Activated CD4-positive, alpha-beta memory T cell treated with anti-CD3 and anti-CD28 coated beads, Interleukin-2, amount 10 ng/mL, durations not matched to agents 7 days and 5 days (primary cell): ENCODE measurements around the gene LRP10. TPM values are rescaled to one million over a fixed set of nuclear protein-coding genes. Genes with fewer than 3 reads are reported as not detected.
"Not testable (repeated sequence)": the region's sequence is repeated elsewhere in the genome, so short reads cannot be mapped to it uniquely, and the experiment has no call there.

Experiments
- CTCF ChIA-PET: fragments of 350-600 bp; sonication (Branson Sonifier 250); formaldehyde crosslinking; loops from one replicate; lab custom pipeline; 2021; ENCODE audit warnings: antibody characterized with exemption, inconsistent platforms; lab: Charles Lee
- POLR2A ChIA-PET: fragments of 350-600 bp; sonication (Branson Sonifier 250); formaldehyde crosslinking; loops from one replicate; lab custom pipeline; 2021; ENCODE audit warnings: antibody characterized with exemption; lab: Charles Lee
- DNase-seq: peaks from one replicate; pipeline ENCODE4 v3.0.0-alpha.2; 2020
- H3K27ac Mint-ChIP-seq: one replicate; pipeline ENCODE4 v1.8.0; 2021; ENCODE audit warnings: mild to moderate bottlenecking, mixed read lengths
- H3K27me3 Mint-ChIP-seq: one replicate; pipeline ENCODE4 v1.8.0; 2021; ENCODE audit warnings: mixed read lengths
- H3K36me3 Mint-ChIP-seq: one replicate; pipeline ENCODE4 v1.8.0; 2021; ENCODE audit warnings: low read depth, mixed read lengths
- H3K4me1 Mint-ChIP-seq: one replicate; pipeline ENCODE4 v1.8.0; 2021; ENCODE audit warnings: mixed read lengths
- H3K4me3 Mint-ChIP-seq: one replicate; pipeline ENCODE4 v1.8.0; 2021; ENCODE audit warnings: mild to moderate bottlenecking, mixed read lengths
- H3K9me3 Mint-ChIP-seq: one replicate; pipeline ENCODE4 v1.8.0; 2021; ENCODE audit warnings: mixed read lengths
- total RNA-seq, 2 experiments: library from RNA; stranded (reverse); gene quantifications; one replicate each; pipeline ENCODE4 v1.2.3, GENCODE V29; 2021

LRP10 gene
- total RNA-seq, 2 experiments from 2014 or later, result 88.5 to 98.6 TPM

DNA sequence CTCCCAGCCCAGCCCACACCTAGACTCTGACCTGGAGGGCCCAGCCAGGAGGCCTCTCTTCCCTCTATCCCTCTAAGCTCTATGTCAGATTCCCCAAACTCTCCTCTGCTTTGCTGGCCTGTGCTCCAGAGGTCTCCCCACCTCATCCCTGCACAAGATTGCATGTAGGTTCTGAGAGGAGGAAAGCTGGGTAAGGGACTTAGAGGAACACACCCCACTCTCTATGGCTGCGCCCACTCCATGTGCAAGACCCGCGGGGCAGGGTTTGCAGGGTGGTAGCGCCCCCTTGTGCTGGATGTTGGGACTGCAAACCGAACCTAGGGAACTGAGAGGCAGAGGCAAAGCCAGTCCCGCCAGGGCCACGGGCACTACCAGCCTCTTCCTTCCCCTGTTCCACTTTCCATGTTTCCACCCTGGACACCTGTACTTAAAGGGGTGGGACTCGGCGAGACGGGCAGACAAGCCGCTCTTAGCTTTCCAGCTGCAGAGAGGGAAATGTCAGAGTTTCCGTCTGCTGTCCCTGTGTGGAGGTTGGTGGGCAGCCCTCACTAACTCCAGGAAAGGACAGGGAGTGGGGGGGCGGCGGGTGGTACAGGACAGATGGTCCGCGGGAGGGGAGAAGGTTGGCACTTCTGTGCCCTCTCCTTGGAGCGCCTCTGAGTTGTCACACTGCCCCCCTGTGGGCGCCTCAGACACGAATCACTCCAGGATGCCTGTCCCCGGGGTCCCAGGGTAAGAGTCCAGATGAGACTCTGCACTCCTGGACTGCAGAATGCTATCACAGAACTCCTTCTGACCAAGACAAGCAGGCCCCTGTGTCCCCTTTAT is 18.4 kb upstream of the LRP10 start:
- H3K4me3 Mint-ChIP-seq, result peak overlapping the region; percentile 68
- H3K27ac Mint-ChIP-seq, result peak overlapping the region; percentile 44
- DNase-seq, result peak; percentile 90
- ChIA-PET POLR2A (interaction anchor here (0.6 to 3.2 kb wide), 6 partner anchors 18 to 295 kb away, joined by 3 to 16 read pairs (median 4); partner anchors contain the start of genes LRP10, MRPL52 and RBM23), CTCF (interaction anchor here (0.6 to 7.9 kb wide), 37 partner anchors 7 to 690 kb away, joined by 3 to 195 read pairs (median 6); partner anchors contain the start of genes ABHD4, DAD1, HAUS4 and LRP10)
- H3K27me3 Mint-ChIP-seq, result peaks cover 23% of the 10 kb centered on the region
- peaks cover 3% of the 10 kb centered on the region for H3K36me3 Mint-ChIP-seq
- no peaks in the 10 kb centered on the region for H3K9me3 Mint-ChIP-seq
- H3K4me1 Mint-ChIP-seq, result peaks cover 46% of the 10 kb centered on the region

DNA sequence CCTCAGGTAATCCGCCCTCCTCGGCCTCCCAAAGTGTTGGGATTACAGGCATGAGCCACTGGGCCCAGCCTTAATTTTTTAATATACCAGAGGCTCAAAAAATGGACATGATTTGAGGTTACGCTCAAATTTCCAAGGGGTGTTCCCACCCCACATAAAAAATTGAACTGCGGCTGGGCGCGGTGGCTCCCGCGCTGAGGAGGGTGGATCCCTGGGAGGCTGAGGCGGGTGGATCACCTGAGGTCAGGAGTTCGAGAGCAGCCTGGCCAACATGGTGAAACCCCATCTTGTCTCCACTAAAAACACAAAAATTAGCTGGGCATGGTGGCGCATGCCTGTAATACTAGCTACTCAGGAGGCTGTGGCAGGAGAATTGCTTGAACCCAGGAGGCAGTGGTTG is 17.2 kb upstream of the LRP10 start:
- not testable (repeated sequence) for H3K9me3 Mint-ChIP-seq, DNase-seq, H3K27ac Mint-ChIP-seq, H3K36me3 Mint-ChIP-seq, H3K4me3 Mint-ChIP-seq
- ChIA-PET CTCF (interaction anchor here (0.6 to 7.9 kb wide), 32 partner anchors 9 to 940 kb away, joined by 3 to 195 read pairs (median 5); partner anchors contain the start of genes DAD1, LRP10, MMP14 and MRPL52), POLR2A (interaction anchor here (0.7 to 2.1 kb wide), 5 partner anchors 17 to 297 kb away, joined by 3 to 7 read pairs (median 5); no protein-coding TSS in a partner anchor)
- Mint-ChIP-seq H3K27me3 (peaks cover 21% of the 10 kb centered on the region), H3K4me1 (peaks cover 54% of the 10 kb centered on the region)

DNA sequence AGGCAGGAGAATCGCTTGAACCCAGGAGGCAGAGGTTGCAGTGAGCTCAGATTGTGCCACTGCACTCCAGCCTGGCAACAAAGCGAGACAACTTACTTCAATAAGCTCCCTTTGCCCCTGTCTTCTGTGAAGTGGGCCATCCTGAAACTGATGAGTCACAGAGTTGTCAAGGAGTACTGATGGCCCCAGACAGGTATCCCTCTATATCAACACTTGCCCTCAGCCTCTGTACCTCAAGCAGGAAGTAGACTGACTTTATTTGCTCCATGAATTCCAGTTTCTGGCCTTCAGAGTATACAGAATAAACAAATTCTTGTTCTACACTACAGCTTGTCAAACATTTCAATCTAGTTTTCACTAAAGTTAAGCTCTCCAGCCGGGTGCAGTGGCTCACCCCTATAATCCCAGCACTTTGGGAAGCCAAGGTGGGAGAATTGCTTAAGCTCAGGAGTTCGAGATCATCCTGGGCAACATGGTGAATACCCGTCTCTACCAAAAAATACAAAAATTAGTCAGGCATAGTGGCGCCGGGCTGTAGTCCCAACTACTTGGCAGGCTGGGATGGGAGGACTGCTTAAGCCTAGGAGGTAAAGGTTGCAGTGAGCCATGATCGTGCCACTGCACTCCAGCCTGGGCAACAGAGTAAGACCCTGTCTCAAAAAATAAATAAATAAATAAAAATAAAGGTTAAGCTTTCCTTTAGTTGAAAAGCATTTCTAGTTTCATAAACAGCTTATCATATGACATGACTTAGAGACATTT is 16.4 kb upstream of the LRP10 start:
- H3K27ac Mint-ChIP-seq, result no peak overlapping the region
- CTCF ChIA-PET, result interaction anchor here (0.7 to 7.9 kb wide), 32 partner anchors 8 to 941 kb away, joined by 3 to 195 read pairs (median 4); partner anchors contain the start of genes DAD1, LRP10, MMP14 and MRPL52

DNA sequence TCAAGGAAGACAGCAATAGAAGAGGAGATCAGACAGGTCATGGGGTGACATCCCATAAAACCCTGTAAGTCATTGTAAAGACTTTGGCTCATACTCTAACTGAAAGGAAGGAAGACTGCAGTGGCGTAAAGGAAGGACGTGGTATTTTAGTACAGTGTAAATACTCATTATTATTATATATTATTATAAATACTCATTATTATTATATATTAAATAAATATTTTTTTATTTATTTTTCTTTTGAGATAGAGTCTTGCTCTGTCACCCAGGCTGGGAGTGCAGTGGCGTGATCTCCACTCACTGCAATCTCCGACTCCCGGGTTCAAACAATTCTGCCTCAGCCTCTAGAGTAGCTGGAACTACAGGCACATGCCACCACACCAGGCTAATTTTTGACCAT is 15.1 kb upstream of the LRP10 start:
- CTCF ChIA-PET, result interaction anchor here (1.5 to 7.9 kb wide), 5 partner anchors 15 to 33 kb away, joined by 6 to 195 read pairs (median 21); partner anchors contain the start of gene LRP10
- H3K9me3 Mint-ChIP-seq, result peaks cover 2% of the 10 kb centered on the region
- POLR2A ChIA-PET, result no interaction called here
- H3K4me1 Mint-ChIP-seq, result peaks cover 45% of the 10 kb centered on the region
- H3K27me3 Mint-ChIP-seq, result peaks cover 27% of the 10 kb centered on the region
- DNase-seq, result no peak
- H3K36me3 Mint-ChIP-seq, result peaks cover 8% of the 10 kb centered on the region
- H3K27ac Mint-ChIP-seq, result no peak overlapping the region
- H3K4me3 Mint-ChIP-seq, result no peak overlapping the region

More for the DNA sequence above, 16.4 kb upstream of the LRP10 start:
- Mint-ChIP-seq H3K9me3 (no peaks in the 10 kb centered on the region), H3K4me3 (no peak overlapping the region), H3K27me3 (peaks cover 19% of the 10 kb centered on the region), H3K4me1 (peaks cover 54% of the 10 kb centered on the region), H3K36me3 (peaks cover 3% of the 10 kb centered on the region)
- POLR2A ChIA-PET, result interaction anchor here (0.7 to 2.1 kb wide), 8 partner anchors 16 to 299 kb away, joined by 3 to 7 read pairs (median 3); no protein-coding TSS in a partner anchor
- DNase-seq, result no peak

DNA sequence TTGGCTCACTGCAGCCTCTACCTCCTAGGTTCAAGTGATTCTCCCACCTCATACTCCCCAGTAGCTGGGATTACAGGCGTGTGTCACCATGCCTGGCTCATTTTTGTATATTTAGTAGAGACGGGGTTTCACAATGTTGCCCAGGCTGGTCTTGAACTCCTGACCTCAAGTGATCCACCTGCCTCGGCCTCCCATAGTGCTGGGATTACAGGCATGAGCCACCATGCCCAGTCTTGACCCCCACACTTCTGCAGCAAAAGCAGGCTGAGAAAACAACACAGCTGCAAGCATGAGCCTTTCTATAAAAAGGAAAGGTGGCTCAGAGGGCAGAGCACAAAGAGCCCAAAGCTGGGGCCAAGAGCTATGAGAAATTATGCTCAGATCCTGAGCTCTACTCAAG is 11.2 kb upstream of the LRP10 start:
- CTCF ChIA-PET, result interaction anchor here (0.7 to 8.1 kb wide), 8 partner anchors 7 to 304 kb away, joined by 3 to 62 read pairs (median 13); partner anchors contain the start of gene LRP10
- Mint-ChIP-seq H3K36me3 (peaks cover 15% of the 10 kb centered on the region), H3K27me3 (peaks cover 36% of the 10 kb centered on the region), H3K4me1 (peaks cover 22% of the 10 kb centered on the region)
- H3K9me3 Mint-ChIP-seq, H3K4me3 Mint-ChIP-seq, H3K27ac Mint-ChIP-seq, DNase-seq: not testable (repeated sequence)
- POLR2A ChIA-PET, result interaction anchor here (0.6 to 2.9 kb wide), 2 partner anchors 10 to 163 kb away, joined by 3 to 21 read pairs; partner anchors contain the start of gene LRP10

DNA sequence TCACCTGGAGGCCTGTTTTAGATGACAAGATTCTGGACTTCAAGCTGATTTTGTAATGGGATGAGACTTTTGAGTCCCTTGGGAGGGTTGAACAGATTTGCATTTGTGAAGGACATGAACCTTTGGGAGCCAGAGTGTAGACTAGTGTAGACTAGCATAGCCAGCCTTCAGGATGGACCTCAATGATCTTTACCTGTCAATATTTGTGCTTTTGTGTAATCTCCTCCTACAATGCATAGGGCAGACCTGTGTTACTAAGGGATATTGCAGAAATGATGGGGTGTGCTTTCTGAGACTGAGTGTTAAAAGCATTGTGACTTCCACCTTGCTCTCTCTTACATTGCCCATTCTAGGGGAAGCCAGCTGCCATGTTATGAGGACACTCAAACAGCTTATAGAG is 9.9 kb upstream of the LRP10 start:
- CTCF ChIA-PET, result interaction anchor here (0.7 to 8.1 kb wide), 5 partner anchors 8 to 121 kb away, joined by 3 to 62 read pairs (median 3); no protein-coding TSS in a partner anchor
- DNase-seq, result no peak
- Mint-ChIP-seq H3K4me3 (no peak overlapping the region), H3K27ac (no peak overlapping the region), H3K4me1 (peaks cover 16% of the 10 kb centered on the region), H3K36me3 (peaks cover 12% of the 10 kb centered on the region), H3K9me3 (peaks cover 9% of the 10 kb centered on the region), H3K27me3 (peaks cover 28% of the 10 kb centered on the region)
- POLR2A ChIA-PET, result interaction anchor here (2.1 kb wide), 1 partner anchor 9 kb away, joined by 5 read pairs; the partner anchor contains the start of gene LRP10

DNA sequence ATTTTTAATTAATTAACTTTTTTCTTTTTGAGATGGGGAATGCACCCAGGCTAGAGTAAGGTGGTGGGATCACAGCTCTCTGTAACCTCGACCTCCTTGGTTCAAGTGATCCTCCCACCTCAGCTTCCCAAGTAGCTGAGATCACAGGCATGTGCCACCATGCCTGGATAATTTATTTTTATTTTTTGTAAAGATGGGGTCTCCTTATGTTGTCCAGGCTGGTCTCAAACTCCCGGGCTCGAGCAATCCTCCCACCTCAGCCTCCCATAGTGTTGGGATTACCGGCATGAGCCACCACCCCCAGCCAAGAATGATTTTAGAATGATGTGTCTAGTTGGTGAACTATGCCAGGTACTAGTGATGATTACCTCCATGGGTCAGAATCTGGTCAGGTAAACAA is 6.6 kb upstream of the LRP10 start:
- H3K4me3 Mint-ChIP-seq, result no peak overlapping the region
- CTCF ChIA-PET, result interaction anchor here (0.8 to 8.1 kb wide), 2 partner anchors 12 to 42 kb away, joined by 3 to 62 read pairs; no protein-coding TSS in a partner anchor
- peaks cover 19% of the 10 kb centered on the region for H3K27me3 Mint-ChIP-seq
- H3K4me1 Mint-ChIP-seq, result peaks cover 6% of the 10 kb centered on the region
- H3K27ac Mint-ChIP-seq, result no peak overlapping the region
- peaks cover 9% of the 10 kb centered on the region for H3K9me3 Mint-ChIP-seq
- H3K36me3 Mint-ChIP-seq, result peaks cover 12% of the 10 kb centered on the region
- no peak for DNase-seq
- POLR2A ChIA-PET, result no interaction called here

DNA sequence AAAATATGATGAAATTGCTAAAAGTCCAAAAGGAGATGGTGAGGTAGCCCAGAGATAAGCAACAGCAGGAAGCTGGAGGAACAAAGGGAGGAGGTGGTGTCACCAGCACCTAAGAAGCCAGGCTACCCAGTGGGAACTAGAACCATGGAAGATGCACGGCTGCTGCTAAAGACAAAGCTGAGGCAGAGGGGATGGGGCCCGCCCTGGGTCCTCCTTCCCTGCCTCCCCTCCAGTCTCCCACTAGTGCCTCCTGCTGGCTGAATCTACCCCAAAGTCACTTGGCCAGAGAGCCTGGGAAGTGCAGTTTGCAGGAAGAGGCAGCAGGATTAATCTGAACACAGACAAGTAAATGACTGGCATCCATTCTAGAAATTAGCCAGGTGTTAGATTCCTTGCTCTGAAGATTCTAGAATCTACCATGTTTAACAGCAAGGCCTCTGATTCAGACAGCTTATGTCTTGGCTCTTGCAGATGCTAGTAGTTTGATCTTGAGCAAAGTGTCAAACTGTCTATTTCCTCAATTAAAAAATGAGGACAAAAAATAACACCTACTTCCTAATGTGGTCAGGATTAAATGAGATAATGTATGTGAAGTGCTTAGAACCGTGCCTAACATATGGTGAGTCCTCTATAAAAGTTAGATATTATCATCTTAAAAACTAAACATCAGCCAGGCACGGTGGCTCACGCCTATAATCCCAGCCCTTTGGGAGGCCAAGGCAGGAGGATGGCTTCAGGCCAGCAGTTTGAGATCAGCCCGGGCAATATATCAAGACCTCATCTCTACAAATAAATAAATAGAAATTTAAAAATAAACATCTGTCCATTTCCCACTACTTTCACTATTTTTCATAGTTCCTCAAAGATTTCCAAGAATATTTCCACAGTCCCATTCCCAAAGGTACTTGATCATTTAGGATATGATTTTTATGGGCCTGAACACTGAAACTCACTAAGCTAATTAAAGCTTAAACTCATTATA is 5.8 kb upstream of the LRP10 start:
- ChIA-PET CTCF (interaction anchor here (0.6 to 8.1 kb wide), 5 partner anchors 12 to 992 kb away, joined by 3 to 62 read pairs (median 4); no protein-coding TSS in a partner anchor), POLR2A (no interaction called here)
- peaks cover 12% of the 10 kb centered on the region for H3K36me3 Mint-ChIP-seq
- H3K27ac Mint-ChIP-seq, result no peak overlapping the region
- DNase-seq, result no peak
- H3K27me3 Mint-ChIP-seq, result peaks cover 17% of the 10 kb centered on the region
- H3K4me1 Mint-ChIP-seq, result peaks cover 13% of the 10 kb centered on the region
- peaks cover 9% of the 10 kb centered on the region for H3K9me3 Mint-ChIP-seq
- H3K4me3 Mint-ChIP-seq, result no peak overlapping the region

DNA sequence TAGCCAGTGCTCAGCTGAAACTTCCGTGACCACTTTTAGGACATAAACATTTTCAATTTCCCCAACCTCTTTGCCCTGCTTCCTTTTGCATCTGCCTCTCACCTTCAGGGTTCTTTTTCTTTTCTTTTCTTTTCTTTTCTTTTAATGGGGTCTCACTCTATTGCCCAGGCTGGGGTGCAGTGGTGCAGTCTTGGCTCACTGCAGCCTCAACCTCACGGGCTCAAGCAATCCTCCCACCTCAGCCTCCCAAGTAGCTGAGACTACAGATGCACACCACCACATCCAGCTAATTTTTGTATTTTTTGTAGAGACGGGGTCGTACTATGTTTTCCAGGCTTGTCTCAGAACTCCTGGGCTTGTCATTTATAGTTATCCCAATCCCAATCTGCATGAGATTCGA is 4.7 kb upstream of the LRP10 start:
- Mint-ChIP-seq H3K27me3 (peaks cover 7% of the 10 kb centered on the region), H3K4me3 (no peak overlapping the region), H3K4me1 (peaks cover 18% of the 10 kb centered on the region), H3K36me3 (peaks cover 2% of the 10 kb centered on the region), H3K27ac (no peak overlapping the region), H3K9me3 (peaks cover 3% of the 10 kb centered on the region)
- ChIA-PET CTCF (interaction anchor here (0.9 to 8.1 kb wide), 2 partner anchors 14 to 44 kb away, joined by 3 to 62 read pairs; no protein-coding TSS in a partner anchor), POLR2A (no interaction called here)
- no peak for DNase-seq

DNA sequence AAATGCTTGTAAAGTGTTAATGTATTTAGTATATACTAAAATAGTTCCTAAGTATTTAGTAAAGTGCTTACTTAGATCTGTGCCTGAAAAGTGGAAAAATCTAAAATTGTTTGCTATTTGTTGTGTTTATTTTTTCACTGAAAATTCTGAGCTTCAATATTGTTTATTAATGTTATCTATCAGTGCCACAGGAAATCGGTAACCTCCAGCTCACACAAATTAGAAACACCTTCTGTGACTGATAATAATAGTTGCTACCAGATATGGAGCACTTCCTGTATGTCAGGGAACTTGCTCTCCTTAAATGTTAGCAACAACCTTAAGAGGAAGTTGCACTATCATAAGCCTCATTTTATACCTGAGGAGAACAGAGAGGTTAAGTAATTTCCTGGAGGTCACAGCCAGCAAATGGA is 723 bp upstream of the LRP10 start:
- POLR2A ChIA-PET, result interaction anchor here (0.7 to 7.7 kb wide), 20 partner anchors 9 to 314 kb away, joined by 3 to 115 read pairs (median 6); partner anchors contain the start of genes ABHD4, ACIN1, DAD1 and HAUS4

More for the DNA sequence above, 723 bp upstream of the LRP10 start:
- H3K27me3 Mint-ChIP-seq, result no peaks in the 10 kb centered on the region
- H3K4me3 Mint-ChIP-seq, result peak overlapping the region; percentile 86
- DNase-seq, result no peak
- peaks cover 25% of the 10 kb centered on the region for H3K36me3 Mint-ChIP-seq
- CTCF ChIA-PET, result interaction anchor here (0.6 to 7.8 kb wide), 15 partner anchors 12 to 281 kb away, joined by 3 to 145 read pairs (median 5); partner anchors contain the start of genes DAD1, MRPL52, PRMT5 and RBM23
- H3K4me1 Mint-ChIP-seq, result peaks cover 36% of the 10 kb centered on the region
- no peaks in the 10 kb centered on the region for H3K9me3 Mint-ChIP-seq
- peak overlapping the region; percentile 97 for H3K27ac Mint-ChIP-seq
